ENCODE results near the gene MARS1. TPM values are rescaled to one million over a fixed set of nuclear protein-coding genes. Genes with fewer than 3 reads are reported as not detected.
A peak's percentile ranks its signal among the peaks of the same experiment; 100 is the strongest.
"Not testable (repeated sequence)": the region's sequence is repeated elsewhere in the genome, so short reads cannot be mapped to it uniquely, and the experiment has no call there.

The MARS1 gene
- total and polyA plus RNA-seq, 5 donors from 2014 or later, result 71.9 to 219 (median 83.2) TPM

GRCh38 chr12:57490126-57490525 lies 2.3 kb downstream of the MARS1 start:
- no peak overlapping the region for H3K27ac ChIP-seq (ENCODE audit: insufficient read depth, low read length, poor library complexity, severe bottlenecking)
- peaks cover 35% of the 10 kb centered on the region for H3K36me3 ChIP-seq (ENCODE audit: control insufficient read depth, insufficient read depth, low read length)
- no peaks in the 10 kb centered on the region for H3K27me3 ChIP-seq (ENCODE audit: control insufficient read depth, insufficient read depth, low read length)
- H3K4me3 ChIP-seq (ENCODE audit: low read depth, low read length), result no peak overlapping the region
- H3K27me3 Mint-ChIP-seq, result peaks cover 4% of the 10 kb centered on the region
- peak overlapping the region; percentile 20 to 74 (median 62) for H3K27ac Mint-ChIP-seq
- no peak for ATAC-seq (ENCODE audit: low read depth in 2 of 2)
- peak overlapping the region in 1 of 4 donors; percentile 90 for H3K4me3 Mint-ChIP-seq
- H3K9me3 ChIP-seq (ENCODE audit: control insufficient read depth in 2 of 2, low read length in 2 of 2), result no peaks in the 10 kb centered on the region
- no peaks in the 10 kb centered on the region for H3K9me3 Mint-ChIP-seq
- DNase-seq, result no peak
- peaks cover 23% of the 10 kb centered on the region for H3K36me3 Mint-ChIP-seq
- peaks cover 11 to 32% (median 24%) of the 10 kb centered on the region in 4 donors for H3K4me1 Mint-ChIP-seq
- H3K4me1 ChIP-seq (ENCODE audit: control insufficient read depth, insufficient read depth, low read length, poor library complexity, severe bottlenecking), result peaks cover 20% of the 10 kb centered on the region

GRCh38 chr12:57491393-57492280 lies 3.8 kb downstream of the MARS1 start:
- H3K9me3 ChIP-seq (ENCODE audit: control insufficient read depth in 2 of 2, low read length in 2 of 2), result no peaks in the 10 kb centered on the region
- peaks cover 35% of the 10 kb centered on the region for H3K36me3 ChIP-seq (ENCODE audit: control insufficient read depth, insufficient read depth, low read length)
- H3K4me1 Mint-ChIP-seq, result peaks cover 11 to 32% (median 24%) of the 10 kb centered on the region in 4 donors
- H3K27ac Mint-ChIP-seq, result peak overlapping the region; percentile 2 to 96 (median 88)
- H3K4me1 ChIP-seq (ENCODE audit: control insufficient read depth, insufficient read depth, low read length, poor library complexity, severe bottlenecking), result peaks cover 20% of the 10 kb centered on the region
- H3K27me3 Mint-ChIP-seq, result peaks cover 4% of the 10 kb centered on the region
- DNase-seq (peak in 1 of 3 donors; percentile 32), ATAC-seq (ENCODE audit: low read depth in 2 of 2) (no peak)
- no peak overlapping the region for H3K4me3 ChIP-seq (ENCODE audit: low read depth, low read length)
- H3K27ac ChIP-seq (ENCODE audit: insufficient read depth, low read length, poor library complexity, severe bottlenecking), result no peak overlapping the region
- H3K9me3 Mint-ChIP-seq, result no peaks in the 10 kb centered on the region
- no peaks in the 10 kb centered on the region for H3K27me3 ChIP-seq (ENCODE audit: control insufficient read depth, insufficient read depth, low read length)
- H3K36me3 Mint-ChIP-seq, result peaks cover 24% of the 10 kb centered on the region
- H3K4me3 Mint-ChIP-seq, result peak overlapping the region in 3 of 4 donors; percentile 7 to 59 (median 8)

- H3K36me3 Mint-ChIP-seq, result peaks cover 40% of the 10 kb centered on the region
- H3K36me3 ChIP-seq (ENCODE audit: control insufficient read depth, insufficient read depth, low read length), result peaks cover 43% of the 10 kb centered on the region
- H3K4me1 ChIP-seq (ENCODE audit: control insufficient read depth, insufficient read depth, low read length, poor library complexity, severe bottlenecking); H3K27ac Mint-ChIP-seq; H3K4me3 ChIP-seq (ENCODE audit: low read depth, low read length); H3K27me3 ChIP-seq (ENCODE audit: control insufficient read depth, insufficient read depth, low read length); ATAC-seq (ENCODE audit: low read depth in 2 of 2); DNase-seq; H3K4me3 Mint-ChIP-seq; H3K9me3 Mint-ChIP-seq; H3K9me3 ChIP-seq (ENCODE audit: control insufficient read depth in 2 of 2, low read length in 2 of 2); H3K27me3 Mint-ChIP-seq; H3K27ac ChIP-seq (ENCODE audit: insufficient read depth, low read length, poor library complexity, severe bottlenecking): not testable (repeated sequence)
- H3K4me1 Mint-ChIP-seq, result peaks cover 5 to 19% (median 14%) of the 10 kb centered on the region in 4 donors
These were observed 7.3 kb downstream of the MARS1 start for GRCh38 chr12:57495051-57495701.

GRCh38 chr12:57496822-57497221 lies 9.0 kb downstream of the MARS1 start:
- Mint-ChIP-seq H3K9me3 (no peaks in the 10 kb centered on the region), H3K36me3 (peaks cover 43% of the 10 kb centered on the region), H3K4me3 (no peak overlapping the region), H3K4me1 (peaks cover 0 to 19% (median 8%) of the 10 kb centered on the region in 4 donors), H3K27me3 (no peaks in the 10 kb centered on the region), H3K27ac (peak overlapping the region in 1 of 3 donors; percentile 22)
- no peak overlapping the region for H3K27ac ChIP-seq (ENCODE audit: insufficient read depth, low read length, poor library complexity, severe bottlenecking)
- no peaks in the 10 kb centered on the region for H3K9me3 ChIP-seq (ENCODE audit: control insufficient read depth in 2 of 2, low read length in 2 of 2)
- H3K4me3 ChIP-seq (ENCODE audit: low read depth, low read length), result no peak overlapping the region
- ATAC-seq (ENCODE audit: low read depth in 2 of 2) (no peak), DNase-seq (no peak)
- no peaks in the 10 kb centered on the region for H3K4me1 ChIP-seq (ENCODE audit: control insufficient read depth, insufficient read depth, low read length, poor library complexity, severe bottlenecking)
- no peaks in the 10 kb centered on the region for H3K27me3 ChIP-seq (ENCODE audit: control insufficient read depth, insufficient read depth, low read length)
- peaks cover 42% of the 10 kb centered on the region for H3K36me3 ChIP-seq (ENCODE audit: control insufficient read depth, insufficient read depth, low read length)

- Mint-ChIP-seq H3K36me3 (peaks cover 48% of the 10 kb centered on the region), H3K27me3 (no peaks in the 10 kb centered on the region), H3K4me3 (peak overlapping the region in 1 of 4 donors; percentile 24), H3K27ac (peak overlapping the region in 2 of 3 donors; percentile 42 to 52), H3K9me3 (no peaks in the 10 kb centered on the region), H3K4me1 (peaks cover 0 to 19% (median 9%) of the 10 kb centered on the region in 4 donors)
- Histone ChIP-seq H3K27me3 (ENCODE audit: control insufficient read depth, insufficient read depth, low read length) (no peaks in the 10 kb centered on the region), H3K36me3 (ENCODE audit: control insufficient read depth, insufficient read depth, low read length) (peaks cover 46% of the 10 kb centered on the region), H3K4me1 (ENCODE audit: control insufficient read depth, insufficient read depth, low read length, poor library complexity, severe bottlenecking) (no peaks in the 10 kb centered on the region), H3K9me3 (ENCODE audit: control insufficient read depth in 2 of 2, low read length in 2 of 2) (no peaks in the 10 kb centered on the region), H3K4me3 (ENCODE audit: low read depth, low read length) (no peak overlapping the region), H3K27ac (ENCODE audit: insufficient read depth, low read length, poor library complexity, severe bottlenecking) (no peak overlapping the region)
- DNase-seq, result no peak
- ATAC-seq (ENCODE audit: low read depth in 2 of 2), result no peak
These were observed 9.6 kb downstream of the MARS1 start for GRCh38 chr12:57497223-57498131.

GRCh38 chr12:57498132-57498502 lies 10.2 kb downstream of the MARS1 start:
- no peak overlapping the region for H3K4me3 ChIP-seq (ENCODE audit: low read depth, low read length)
- Mint-ChIP-seq H3K27ac (peak overlapping the region in 2 of 3 donors; percentile 42), H3K4me1 (peaks cover 0 to 14% (median 9%) of the 10 kb centered on the region in 4 donors), H3K4me3 (no peak overlapping the region), H3K9me3 (no peaks in the 10 kb centered on the region), H3K27me3 (no peaks in the 10 kb centered on the region), H3K36me3 (peaks cover 46% of the 10 kb centered on the region)
- no peak for DNase-seq
- no peak for ATAC-seq (ENCODE audit: low read depth in 2 of 2)
- H3K27me3 ChIP-seq (ENCODE audit: control insufficient read depth, insufficient read depth, low read length), result no peaks in the 10 kb centered on the region
- H3K36me3 ChIP-seq (ENCODE audit: control insufficient read depth, insufficient read depth, low read length), result peaks cover 46% of the 10 kb centered on the region
- H3K4me1 ChIP-seq (ENCODE audit: control insufficient read depth, insufficient read depth, low read length, poor library complexity, severe bottlenecking), result no peaks in the 10 kb centered on the region
- no peaks in the 10 kb centered on the region for H3K9me3 ChIP-seq (ENCODE audit: control insufficient read depth in 2 of 2, low read length in 2 of 2)
- H3K27ac ChIP-seq (ENCODE audit: insufficient read depth, low read length, poor library complexity, severe bottlenecking), result no peak overlapping the region

- no peak for DNase-seq
- Mint-ChIP-seq H3K36me3 (peaks cover 47% of the 10 kb centered on the region), H3K4me1 (peaks cover 0 to 14% (median 9%) of the 10 kb centered on the region in 4 donors), H3K4me3 (peak overlapping the region in 1 of 4 donors; percentile 21), H3K9me3 (no peaks in the 10 kb centered on the region), H3K27me3 (no peaks in the 10 kb centered on the region), H3K27ac (peak overlapping the region in 1 of 3 donors; percentile 20)
- no peaks in the 10 kb centered on the region for H3K4me1 ChIP-seq (ENCODE audit: control insufficient read depth, insufficient read depth, low read length, poor library complexity, severe bottlenecking)
- no peaks in the 10 kb centered on the region for H3K27me3 ChIP-seq (ENCODE audit: control insufficient read depth, insufficient read depth, low read length)
- H3K9me3 ChIP-seq (ENCODE audit: control insufficient read depth in 2 of 2, low read length in 2 of 2), result no peaks in the 10 kb centered on the region
- peaks cover 48% of the 10 kb centered on the region for H3K36me3 ChIP-seq (ENCODE audit: control insufficient read depth, insufficient read depth, low read length)
- no peak overlapping the region for H3K27ac ChIP-seq (ENCODE audit: insufficient read depth, low read length, poor library complexity, severe bottlenecking)
- H3K4me3 ChIP-seq (ENCODE audit: low read depth, low read length), result no peak overlapping the region
- no peak for ATAC-seq (ENCODE audit: low read depth in 2 of 2)
These were observed 10.7 kb downstream of the MARS1 start for GRCh38 chr12:57498571-57498970.
